Neuronal stem cell (in vitro differentiated cells): ENCODE measurements around the gene ANO6.

ENCODE experiments used
- DNase-seq: peaks from one replicate; pipeline ENCODE4 v3.0.0-alpha.2; 2013; ENCODE audit warnings: low spot score
- H2AFZ ChIP-seq: one replicate; pipeline ENCODE4 v1.6.1; 2013; ENCODE audit warnings: mild to moderate bottlenecking, low read length, inconsistent platforms
- H2AK5ac ChIP-seq: 2 replicates; pipeline ENCODE4 v1.6.1; 2013; ENCODE audit warnings: low read depth, mild to moderate bottlenecking, inconsistent platforms, low read length, moderate library complexity, mixed read lengths
- H2BK120ac ChIP-seq: 2 replicates; pipeline ENCODE4 v1.6.1; 2013; ENCODE audit warnings: low read depth, mild to moderate bottlenecking, inconsistent platforms, low read length, moderate library complexity, mixed read lengths
- H2BK12ac ChIP-seq: one replicate; pipeline ENCODE4 v1.6.1; 2013; ENCODE audit warnings: low read length, inconsistent platforms
- H2BK15ac ChIP-seq: 2 replicates; pipeline ENCODE4 v1.6.1; 2013; ENCODE audit warnings: mild to moderate bottlenecking, low read length, inconsistent platforms, mixed read lengths
- H2BK5ac ChIP-seq: one replicate; pipeline ENCODE4 v1.6.1; 2013; ENCODE audit warnings: inconsistent platforms, mild to moderate bottlenecking, low read length, moderate library complexity
- H3K14ac ChIP-seq: one replicate; pipeline ENCODE4 v1.6.1; 2013; ENCODE audit warnings: low read length, inconsistent platforms
- H3K18ac ChIP-seq: 2 replicates; pipeline ENCODE4 v1.6.1; 2013; ENCODE audit warnings: low read length, inconsistent platforms
- H3K23ac ChIP-seq: 2 replicates; pipeline ENCODE4 v1.6.1; 2013; ENCODE audit warnings: low read depth, mild to moderate bottlenecking, mixed read lengths, low read length, inconsistent platforms; ENCODE audit not compliant: poor library complexity
- H3K27ac ChIP-seq: replicated peaks from 3 replicates; pipeline ENCODE4 v1.5.1; 2013; ENCODE audit warnings: low read length, inconsistent platforms
- H3K27me3 ChIP-seq, 3 experiments: 2 replicates each; pipeline ENCODE4 v1.6.1; 2013; ENCODE audit warnings: low read length in 3 of 3, mild to moderate bottlenecking in 2 of 3, inconsistent platforms in 1 of 3, low read depth in 1 of 3, mixed read lengths in 1 of 3, moderate library complexity in 1 of 3; ENCODE audit not compliant: control insufficient read depth in 3 of 3, insufficient read depth in 3 of 3
- H3K36me3 ChIP-seq, 2 donors: replicated peaks in 1 of 2; 2 replicates each; pipeline ENCODE4 v1.6.1; 2013; ENCODE audit warnings: low read length in 2 of 2; ENCODE audit not compliant: control insufficient read depth in 2 of 2, insufficient read depth in 2 of 2
- H3K4ac ChIP-seq: 2 replicates; pipeline ENCODE4 v1.6.1; 2013; ENCODE audit warnings: inconsistent platforms, mild to moderate bottlenecking, low read length, moderate library complexity
- H3K4me1 ChIP-seq, 2 donors: 1 replicate in 1 of 2; 2 replicates in 1 of 2; pipeline ENCODE4 v1.6.1; 2013; ENCODE audit warnings: low read length in 2 of 2, low read depth in 1 of 2; ENCODE audit not compliant: control insufficient read depth in 2 of 2, insufficient read depth in 1 of 2
- H3K4me2 ChIP-seq: one replicate; pipeline ENCODE4 v1.6.1; 2013; ENCODE audit warnings: mild to moderate bottlenecking, low read length, inconsistent platforms; ENCODE audit not compliant: insufficient read depth, poor library complexity, severe bottlenecking
- H3K4me3 ChIP-seq, 2 donors: 2 replicates each; pipeline ENCODE4 v1.5.1; 2013; ENCODE audit warnings: low read length in 2 of 2, mild to moderate bottlenecking in 2 of 2, inconsistent platforms in 1 of 2, moderate library complexity in 1 of 2
- H3K79me1 ChIP-seq: one replicate; pipeline ENCODE4 v1.6.1; 2013; ENCODE audit warnings: low read depth, mild to moderate bottlenecking, inconsistent platforms, low read length, moderate library complexity
- H3K9ac ChIP-seq: one replicate; pipeline ENCODE4 v1.6.1; 2013; ENCODE audit warnings: mild to moderate bottlenecking, low read depth, low read length, inconsistent platforms; ENCODE audit not compliant: poor library complexity
- H3K9me3 ChIP-seq, 2 donors: replicated peaks in 1 of 2; 2 replicates each; pipeline versions ENCODE3 to v1.6.1; 2013; ENCODE audit warnings: low read length in 2 of 2, mild to moderate bottlenecking in 2 of 2, inconsistent platforms in 1 of 2, low read depth in 1 of 2, mixed read lengths in 1 of 2, moderate library complexity in 1 of 2; ENCODE audit not compliant: control insufficient read depth in 2 of 2, insufficient read depth in 1 of 2
- H4K8ac ChIP-seq: one replicate; pipeline ENCODE4 v1.6.1; 2013; ENCODE audit warnings: low read depth, mild to moderate bottlenecking, inconsistent platforms, low read length, moderate library complexity
- H4K91ac ChIP-seq: one replicate; pipeline ENCODE4 v1.6.1; 2013; ENCODE audit warnings: low read length, low read depth, mild to moderate bottlenecking, inconsistent platforms; ENCODE audit not compliant: poor library complexity
- WGBS, 2 donors: extraction: QIAGEN DNeasy Blood & Tissue Kit; methylation state at CpG; one replicate each; pipeline ENCODE4 v1.1.7; 2013; ENCODE audit warnings: missing lambda C conversion rate in 2 of 2, mixed read lengths in 1 of 2; ENCODE audit not compliant: insufficient read length in 2 of 2, insufficient replicate concordance in 1 of 2; ENCODE audit errors: extremely low coverage in 2 of 2; 5-methylcytosine and 5-hydroxymethylcytosine counted together

The ANO6 gene

GRCh38 chr12:45220969-45221368, 5.1 kb downstream of the ANO6 start:
- no CpG with 5 or more reads among the region's 6 CpGs for WGBS, 2 donors
- no peak overlapping the region for H3K4me3 ChIP-seq

DNA sequence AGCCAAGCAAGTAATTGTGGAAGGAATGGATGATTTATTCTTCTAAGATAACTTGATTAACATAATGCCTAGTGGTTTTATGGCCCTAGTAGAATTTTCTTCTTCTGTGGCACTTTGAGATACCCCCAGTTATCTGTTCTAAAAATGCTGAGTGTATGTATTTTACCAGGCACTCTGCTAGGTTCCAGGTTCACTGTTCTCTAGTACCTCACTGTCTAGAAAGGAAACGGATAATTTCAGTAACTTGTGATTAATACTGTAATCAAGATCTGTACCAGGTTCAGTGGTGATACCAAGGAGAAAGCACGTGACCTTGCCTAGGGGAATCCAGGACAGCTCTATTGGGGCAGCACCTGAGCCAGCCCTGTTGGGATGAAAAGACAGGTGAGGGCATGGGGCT, 8.0 kb downstream of the ANO6 start:
- WGBS, 2 donors, result no CpG with 5 or more reads among the region's 2 CpGs
- Histone ChIP-seq H3K9me3 (peaks cover 0 to 10% of the 10 kb centered on the region in 2 donors), H2BK15ac (no peak overlapping the region), H3K36me3 (peaks cover 0 to 14% of the 10 kb centered on the region in 2 donors), H4K91ac (no peak overlapping the region), H3K14ac (no peak overlapping the region), H3K79me1 (no peaks in the 10 kb centered on the region), H3K4me3 (no peak overlapping the region), H2AFZ (no peak overlapping the region), H3K4ac (no peak overlapping the region), H3K23ac (no peak overlapping the region), H4K8ac (no peak overlapping the region), H2BK5ac (no peak overlapping the region), H3K27ac (no peak overlapping the region), H3K4me1 (no peaks in the 10 kb centered on the region), H2BK120ac (no peak overlapping the region), H3K9ac (no peak overlapping the region), H3K4me2 (no peak overlapping the region), H3K27me3 (no peaks in the 10 kb centered on the region), H3K18ac (no peak overlapping the region), H2AK5ac (no peak overlapping the region), H2BK12ac (no peak overlapping the region)
- DNase-seq, result no peak

More at GRCh38 chr12:45220969-45221368, 5.1 kb downstream of the ANO6 start:
- Histone ChIP-seq H4K8ac (no peak overlapping the region), H3K27me3 (no peaks in the 10 kb centered on the region), H3K36me3 (peaks cover 0 to 7% of the 10 kb centered on the region in 2 donors), H3K9ac (no peak overlapping the region), H3K14ac (no peak overlapping the region), H3K9me3 (peaks cover 0 to 10% of the 10 kb centered on the region in 2 donors), H2BK15ac (no peak overlapping the region), H3K27ac (no peak overlapping the region), H2AFZ (no peak overlapping the region), H3K23ac (no peak overlapping the region), H2BK12ac (no peak overlapping the region), H3K4me1 (no peaks in the 10 kb centered on the region), H2AK5ac (no peak overlapping the region), H3K18ac (no peak overlapping the region), H3K4ac (no peak overlapping the region), H2BK5ac (no peak overlapping the region), H3K79me1 (no peaks in the 10 kb centered on the region), H2BK120ac (no peak overlapping the region), H4K91ac (no peak overlapping the region), H3K4me2 (no peak overlapping the region)
- no peak for DNase-seq

- H3K36me3 ChIP-seq, result peaks cover 0 to 16% of the 10 kb centered on the region in 2 donors
- no peak overlapping the region for H3K4me3 ChIP-seq
- peaks cover 0 to 10% of the 10 kb centered on the region in 2 donors for H3K9me3 ChIP-seq
- no peak overlapping the region for H3K9ac ChIP-seq
- H4K91ac ChIP-seq, result no peak overlapping the region
- no peak overlapping the region for H3K14ac ChIP-seq
- H3K18ac ChIP-seq, result no peak overlapping the region
- no peak overlapping the region for H2BK12ac ChIP-seq
- no peak overlapping the region for H3K4me2 ChIP-seq
- H2AK5ac ChIP-seq, result no peak overlapping the region
- H2AFZ ChIP-seq, result no peak overlapping the region
- no CpG with 5 or more reads among the region's 1 CpG for WGBS, 2 donors
- DNase-seq, result no peak
- no peak overlapping the region for H3K27ac ChIP-seq
- no peak overlapping the region for H2BK15ac ChIP-seq
- H3K79me1 ChIP-seq, result no peaks in the 10 kb centered on the region
- H3K23ac ChIP-seq, result no peak overlapping the region
- no peak overlapping the region for H2BK5ac ChIP-seq
- no peaks in the 10 kb centered on the region for H3K4me1 ChIP-seq
- no peaks in the 10 kb centered on the region for H3K27me3 ChIP-seq
- no peak overlapping the region for H2BK120ac ChIP-seq
- no peak overlapping the region for H4K8ac ChIP-seq
- no peak overlapping the region for H3K4ac ChIP-seq
These were observed 8.4 kb downstream of the ANO6 start for GRCh38 chr12:45224311-45224710.

DNA sequence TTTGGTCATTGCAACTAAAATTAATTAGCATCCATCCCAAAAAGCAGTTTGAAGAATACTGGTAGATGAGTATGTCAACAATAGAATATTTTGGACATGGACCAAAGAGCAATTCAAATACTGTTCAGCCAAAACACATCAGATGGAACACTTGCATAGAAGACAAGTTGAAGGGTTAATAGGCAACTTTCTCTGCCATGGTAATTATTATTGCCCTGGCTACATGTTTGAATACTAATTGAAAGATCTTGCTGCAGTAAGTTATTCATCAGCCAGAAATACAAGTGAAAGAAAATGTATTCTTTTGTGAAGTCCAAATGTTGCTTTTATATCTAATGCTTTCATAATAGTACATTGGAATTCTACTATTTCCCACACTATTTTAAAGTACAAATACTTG, 10.1 kb downstream of the ANO6 start:
- DNase-seq, result no peak
- H4K91ac ChIP-seq, result no peak overlapping the region
- no peak overlapping the region for H3K27ac ChIP-seq
- no peak overlapping the region for H3K4ac ChIP-seq
- no peak overlapping the region for H2AK5ac ChIP-seq
- H2BK12ac ChIP-seq, result no peak overlapping the region
- no peak overlapping the region for H3K14ac ChIP-seq
- no peaks in the 10 kb centered on the region for H3K79me1 ChIP-seq
- no peak overlapping the region for H2AFZ ChIP-seq
- no peaks in the 10 kb centered on the region for H3K27me3 ChIP-seq
- H3K4me1 ChIP-seq, result no peaks in the 10 kb centered on the region
- H2BK5ac ChIP-seq, result no peak overlapping the region
- no peak overlapping the region for H3K9ac ChIP-seq
- no peak overlapping the region for H2BK15ac ChIP-seq
- H3K23ac ChIP-seq, result no peak overlapping the region
- no peak overlapping the region for H4K8ac ChIP-seq
- H3K4me3 ChIP-seq, result no peak overlapping the region
- peaks cover 0 to 19% of the 10 kb centered on the region in 2 donors for H3K36me3 ChIP-seq
- peaks cover 0 to 9% of the 10 kb centered on the region in 2 donors for H3K9me3 ChIP-seq
- no peak overlapping the region for H3K4me2 ChIP-seq
- H2BK120ac ChIP-seq, result no peak overlapping the region
- no peak overlapping the region for H3K18ac ChIP-seq
